Upper lobe of left lung (tissue), 4 donors: Measurements from ENCODE around the gene MRPS23.

ENCODE experiments used
- CTCF ChIP-seq, 6 experiments: fragments of 450-650 bp in 4 of 6; fragments of 200-600 bp in 2 of 6; sonication (generic) in 2 of 6; IDR thresholded peaks; one replicate each; pipeline ENCODE4 v1.5.1; 2016 to 2019; ENCODE audit warnings: antibody characterized with exemption in 6 of 6
- POLR2AphosphoS5 ChIP-seq, 2 donors: sonication (generic); formaldehyde crosslinking; IDR thresholded peaks; one replicate each; pipeline ENCODE4 v1.5.1; 2017; ENCODE audit warnings: antibody characterized with exemption in 2 of 2

- TF ChIP-seq CTCF (IDR thresholded peaks at IDR 0.05), result no peak
- no peak for TF ChIP-seq POLR2AphosphoS5 (IDR thresholded peaks at IDR 0.05)
These were observed 40.0 kb downstream of the MRPS23 start for GRCh38 chr17:57809879-57810278.
